Spleen (tissue), 7 donors: ENCODE results near the gene C5AR1.

Experiments used
- CTCF ChIP-seq, 11 experiments: fragments of 200-600 bp in 7 of 11; fragments of 450-650 bp in 4 of 11; sonication (generic) in 4 of 11; IDR thresholded peaks in 8 of 11; conservative IDR thresholded peaks in 3 of 11; 1 replicate in 7 of 11; 2 replicates in 4 of 11; pipeline versions ENCODE4 v1.4.0 to v1.8.0; 2016 to 2021; ENCODE audit warnings: antibody characterized with exemption in 11 of 11, inconsistent platforms in 4 of 11, mild to moderate bottlenecking in 1 of 11
- POLR2A ChIP-seq, 3 donors: fragments of 450-650 bp; IDR thresholded peaks; one replicate each; pipeline ENCODE4 v1.5.1; 2017; ENCODE audit warnings: antibody characterized with exemption in 3 of 3, mild to moderate bottlenecking in 1 of 3
- POLR2AphosphoS5 ChIP-seq, 3 donors: sonication (generic); formaldehyde crosslinking; IDR thresholded peaks; one replicate each; pipeline ENCODE4 v1.5.1; 2017; ENCODE audit warnings: antibody characterized with exemption in 3 of 3
- donor health status: DM: no; HTN: no; CAD: no; lungs with moderate emphysema.
- donor health status: DM: no; HTN: no; CAD: no.
- donor health status: DM: no; HTN: no; CAD: no.

- TF ChIP-seq CTCF (IDR thresholded peaks at IDR 0.05 in 8 of 11, conservative IDR thresholded peaks at IDR 0.05 in 3 of 11) = no peak
- peak in 1 of 3 donors; percentile 5 for TF ChIP-seq POLR2AphosphoS5 (IDR thresholded peaks at IDR 0.05)
- TF ChIP-seq POLR2A (IDR thresholded peaks at IDR 0.05) = no peak
These were observed 13.7 kb downstream of the C5AR1 start for GRCh38 chr19:47323409-47323808.
